GM12872 (cell line): Measurements from ENCODE around the gene DMD.

ENCODE experiments used
- CTCF ChIP-seq: IDR thresholded peaks from 3 replicates; pipeline ENCODE4 v1.5.1; 2011; ENCODE audit warnings: low read depth, mild to moderate bottlenecking, low read length, moderate library complexity; ENCODE audit not compliant: insufficient read depth

The DMD gene

GRCh38 chrX:32852203-32852602 is 359.1 kb downstream of the DMD start:
- TF ChIP-seq CTCF, result no peak

GRCh38 chrX:32851556-32851955 is 359.8 kb downstream of the DMD start:
- no peak for TF ChIP-seq CTCF

GRCh38 chrX:32847921-32848320 is 363.4 kb downstream of the DMD start:
- TF ChIP-seq CTCF, result no peak

GRCh38 chrX:32842053-32842452 is 369.3 kb downstream of the DMD start:
- TF ChIP-seq CTCF, result no peak

- TF ChIP-seq CTCF, result no peak
These were observed 371.6 kb downstream of the DMD start for GRCh38 chrX:32839781-32840180.

GRCh38 chrX:32825009-32825408 is 386.3 kb downstream of the DMD start:
- no peak for TF ChIP-seq CTCF

GRCh38 chrX:32804034-32804433 is 407.3 kb downstream of the DMD start:
- no peak for TF ChIP-seq CTCF

- TF ChIP-seq CTCF, result no peak
These were observed 412.4 kb downstream of the DMD start for GRCh38 chrX:32798990-32799389.
